Chondrocyte (in vitro differentiated cells): ENCODE measurements around the gene COL2A1. TPM values are rescaled to one million over a fixed set of nuclear protein-coding genes. Genes with fewer than 3 reads are reported as not detected.

Experiments used
- DNase-seq: peaks from one replicate; pipeline ENCODE4 v3.0.0; 2021; ENCODE audit warnings: mixed read lengths, low spot score
- H3K27ac Mint-ChIP-seq: one replicate; pipeline ENCODE4 v1.8.0; 2021; ENCODE audit warnings: mild to moderate bottlenecking, moderate library complexity, mixed read lengths; ENCODE audit not compliant: unreplicated experiment
- H3K27me3 Mint-ChIP-seq: 2 replicates; pipeline ENCODE4 v1.8.0; 2021; ENCODE audit warnings: low read depth, mixed read lengths
- H3K36me3 Mint-ChIP-seq: 2 replicates; pipeline ENCODE4 v1.8.0; 2021; ENCODE audit warnings: low read depth, mixed read lengths
- H3K4me1 Mint-ChIP-seq: 2 replicates; pipeline ENCODE4 v1.8.0; 2021; ENCODE audit warnings: low read depth, mild to moderate bottlenecking, mixed read lengths
- H3K4me3 Mint-ChIP-seq: one replicate; pipeline ENCODE4 v1.8.0; 2021; ENCODE audit warnings: mild to moderate bottlenecking, moderate library complexity, mixed read lengths; ENCODE audit not compliant: unreplicated experiment
- H3K9me3 Mint-ChIP-seq: 2 replicates; pipeline ENCODE4 v1.8.0; 2021; ENCODE audit warnings: low read depth, mixed read lengths
- CTCF ChIP-seq: fragments of 200-600 bp; sonication (generic); IDR thresholded peaks from 2 replicates; pipeline ENCODE4 v1.5.0; 2021; ENCODE audit warnings: antibody characterized with exemption, mild to moderate bottlenecking, moderate library complexity
- total RNA-seq: library from RNA; stranded (reverse); gene quantifications from 3 replicates; pipeline ENCODE4 v1.2.1, GENCODE V29; 2021

Gene COL2A1
- total RNA-seq, 1 donor from 2014 or later = 35.6 TPM

DNA sequence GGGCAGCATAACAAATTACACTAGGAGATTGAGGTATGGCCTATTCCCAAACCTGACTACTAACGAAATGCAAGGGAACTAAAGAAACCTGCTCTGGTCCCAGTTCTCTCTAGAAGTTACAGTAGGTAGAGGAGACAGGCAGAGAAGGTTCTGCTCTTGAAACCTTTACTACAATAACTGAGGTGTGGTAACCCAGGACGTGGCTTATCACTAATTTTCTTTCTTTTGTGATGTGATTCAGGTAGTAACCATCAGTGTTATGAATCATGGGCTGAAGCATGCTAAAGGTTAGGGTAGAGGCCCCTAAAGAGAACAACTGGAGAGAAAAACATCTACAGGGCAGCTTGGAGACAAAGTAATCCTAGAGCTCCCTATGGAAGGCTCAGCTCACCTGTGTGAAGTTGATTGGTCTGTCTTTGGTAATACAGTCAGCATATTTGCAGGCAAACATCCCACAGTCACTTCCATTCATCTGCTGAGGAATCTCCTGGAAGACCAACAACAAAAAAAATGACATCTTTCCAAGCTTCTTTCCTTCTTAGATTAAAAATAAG is 41.8 kb upstream of the COL2A1 start:
- no peak overlapping the region for H3K27ac Mint-ChIP-seq
- no peaks in the 10 kb centered on the region for H3K9me3 Mint-ChIP-seq
- H3K4me3 Mint-ChIP-seq = no peak overlapping the region
- H3K4me1 Mint-ChIP-seq = peaks cover 9% of the 10 kb centered on the region
- TF ChIP-seq CTCF = no peak
- peaks cover 21% of the 10 kb centered on the region for H3K36me3 Mint-ChIP-seq
- no peak for DNase-seq
- H3K27me3 Mint-ChIP-seq = no peaks in the 10 kb centered on the region

DNA sequence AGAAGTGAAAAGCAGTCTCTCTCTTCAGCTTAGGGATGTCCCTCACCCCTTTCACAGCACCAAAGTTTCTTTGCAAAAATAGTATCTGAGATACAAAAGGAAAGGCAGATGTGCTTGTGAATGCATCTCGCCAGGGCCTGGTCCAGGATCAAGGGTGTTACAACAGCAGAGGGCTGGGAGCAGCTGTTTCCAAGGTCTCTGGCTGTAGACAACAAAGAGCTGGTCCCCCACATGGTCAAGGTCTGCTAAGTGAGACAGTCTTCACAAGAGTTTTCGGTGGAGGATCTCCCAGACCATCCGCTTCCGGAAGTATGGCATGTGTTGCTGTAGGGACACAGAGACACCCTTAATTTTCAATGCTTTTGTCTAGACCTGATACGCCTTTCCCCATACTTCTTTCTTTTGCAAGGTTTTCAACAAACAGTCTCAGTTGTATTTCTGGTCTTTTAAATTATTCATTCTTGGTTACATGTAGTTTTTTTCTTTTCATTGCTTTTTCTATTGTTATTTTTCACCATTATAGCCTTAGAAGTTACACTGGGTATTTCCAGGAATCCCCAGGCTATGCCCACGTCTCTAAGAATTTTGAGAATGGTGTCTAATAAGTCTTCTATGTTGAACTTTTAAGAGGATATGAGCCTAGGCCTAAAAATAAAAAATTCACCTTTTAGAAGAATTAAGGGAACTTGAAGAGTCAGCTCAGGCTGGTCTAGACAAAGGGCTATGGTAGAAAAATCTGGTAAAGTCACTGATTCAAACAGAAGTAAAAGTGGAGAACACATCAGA is 41.0 kb upstream of the COL2A1 start:
- TF ChIP-seq CTCF = no peak
- H3K4me3 Mint-ChIP-seq = no peak overlapping the region
- H3K4me1 Mint-ChIP-seq = peaks cover 5% of the 10 kb centered on the region
- H3K27ac Mint-ChIP-seq = no peak overlapping the region
- DNase-seq = no peak
- peaks cover 21% of the 10 kb centered on the region for H3K36me3 Mint-ChIP-seq
- no peaks in the 10 kb centered on the region for H3K27me3 Mint-ChIP-seq
- no peaks in the 10 kb centered on the region for H3K9me3 Mint-ChIP-seq

GRCh38 chr12:48044396-48044795 is 40.1 kb upstream of the COL2A1 start:
- no peak for TF ChIP-seq CTCF
- H3K4me1 Mint-ChIP-seq = no peaks in the 10 kb centered on the region
- no peak overlapping the region for H3K4me3 Mint-ChIP-seq

DNA sequence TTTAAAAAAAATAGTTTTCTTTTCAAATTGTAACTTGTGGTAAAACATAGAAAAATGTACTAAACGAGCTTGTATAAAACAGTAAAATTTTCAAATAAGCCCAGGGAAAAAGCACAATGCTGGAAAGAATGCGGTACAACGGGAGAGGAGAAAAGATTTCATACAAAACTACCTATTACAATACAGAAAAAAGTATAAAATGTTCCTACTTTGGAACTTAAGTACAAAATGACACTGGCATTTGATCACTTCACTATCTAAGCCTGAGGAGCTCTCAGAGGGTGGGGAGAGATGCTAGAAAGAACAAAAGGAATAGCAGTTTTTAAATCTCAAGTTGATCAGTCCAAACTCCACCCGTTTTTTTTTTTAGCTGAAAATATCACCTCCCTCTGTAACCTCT is 39.5 kb upstream of the COL2A1 start:
- Mint-ChIP-seq H3K36me3 (peaks cover 19% of the 10 kb centered on the region), H3K4me1 (no peaks in the 10 kb centered on the region), H3K9me3 (no peaks in the 10 kb centered on the region), H3K27me3 (no peaks in the 10 kb centered on the region), H3K4me3 (no peak overlapping the region), H3K27ac (no peak overlapping the region)
- no peak for TF ChIP-seq CTCF
- DNase-seq = no peak

More at GRCh38 chr12:48044396-48044795, 40.1 kb upstream of the COL2A1 start:
- no peak overlapping the region for H3K27ac Mint-ChIP-seq
- no peaks in the 10 kb centered on the region for H3K9me3 Mint-ChIP-seq
- peaks cover 21% of the 10 kb centered on the region for H3K36me3 Mint-ChIP-seq
- H3K27me3 Mint-ChIP-seq = no peaks in the 10 kb centered on the region
- no peak for DNase-seq

- Mint-ChIP-seq H3K27me3 (no peaks in the 10 kb centered on the region), H3K36me3 (peaks cover 13% of the 10 kb centered on the region), H3K4me1 (peaks cover 15% of the 10 kb centered on the region), H3K4me3 (no peak overlapping the region), H3K27ac (no peak overlapping the region), H3K9me3 (no peaks in the 10 kb centered on the region)
- no peak for DNase-seq
- no peak for TF ChIP-seq CTCF
Observed at GRCh38 chr12:48041591-48042423, 37.5 kb upstream of the COL2A1 start.
